Measurements from ENCODE around the gene DUS1L. TPM values are rescaled to one million over a fixed set of nuclear protein-coding genes. Genes with fewer than 3 reads are reported as not detected.

Gene DUS1L
- polyA plus RNA-seq, 1 experiment: 21.4 TPM

GRCh38 chr17:82101301-82101715 lies 35.7 kb upstream of the DUS1L start:
- ChIA-PET POLR2A (no interaction called here), CTCF (no interaction called here)
- Histone ChIP-seq H3K4me3 (ENCODE audit: low read depth, low read length) (no peak overlapping the region), H3K27ac (ENCODE audit: low read depth, low read length) (no peak overlapping the region), H3K27me3 (ENCODE audit: control insufficient read depth, insufficient read depth, low read length) (no peaks in the 10 kb centered on the region), H3K9me3 (ENCODE audit: control insufficient read depth, insufficient read depth, low read length) (no peaks in the 10 kb centered on the region; the same call in 1 of the 2 replicates)
- no peak for DNase-seq (ENCODE audit: low read depth, low spot score)
- no peak for TF ChIP-seq CTCF (IDR thresholded peaks at IDR 0.05; ENCODE audit: low read depth, low read length)

GRCh38 chr17:82100502-82101298 lies 35.1 kb upstream of the DUS1L start:
- POLR2A ChIA-PET: no interaction called here
- CTCF ChIA-PET: no interaction called here

GRCh38 chr17:82098939-82099763 lies 33.5 kb upstream of the DUS1L start:
- Histone ChIP-seq H3K27ac (ENCODE audit: low read depth, low read length) (peak overlapping the region; percentile 31), H3K27me3 (ENCODE audit: control insufficient read depth, insufficient read depth, low read length) (no peaks in the 10 kb centered on the region), H3K9me3 (ENCODE audit: control insufficient read depth, insufficient read depth, low read length) (no peaks in the 10 kb centered on the region; the same call in 1 of the 2 replicates), H3K4me3 (ENCODE audit: low read depth, low read length) (peak overlapping the region; percentile 59)
- no peak for TF ChIP-seq CTCF (IDR thresholded peaks at IDR 0.05; ENCODE audit: low read depth, low read length)
- ChIA-PET CTCF (interaction anchor here (1.0 kb wide), 1 partner anchor 42 kb away, joined by 3 read pairs; no protein-coding TSS in a partner anchor), POLR2A (interaction anchor here (0.6 to 1.9 kb wide), 7 partner anchors 10 to 132 kb away, joined by 3 to 8 read pairs (median 4); partner anchors contain the start of genes CENPX, DCXR, GPS1 and LRRC45)
- DNase-seq (ENCODE audit: low read depth, low spot score): no peak

More at GRCh38 chr17:82100502-82101298, 35.1 kb upstream of the DUS1L start:
- Histone ChIP-seq H3K27me3 (ENCODE audit: control insufficient read depth, insufficient read depth, low read length) (no peaks in the 10 kb centered on the region), H3K9me3 (ENCODE audit: control insufficient read depth, insufficient read depth, low read length) (no peaks in the 10 kb centered on the region; the same call in 1 of the 2 replicates), H3K4me3 (ENCODE audit: low read depth, low read length) (no peak overlapping the region), H3K27ac (ENCODE audit: low read depth, low read length) (no peak overlapping the region)
- no peak for DNase-seq (ENCODE audit: low read depth, low spot score)
- TF ChIP-seq CTCF (IDR thresholded peaks at IDR 0.05; ENCODE audit: low read depth, low read length): no peak

- Histone ChIP-seq H3K9me3 (ENCODE audit: control insufficient read depth, insufficient read depth, low read length) (no peaks in the 10 kb centered on the region; the same call in 1 of the 2 replicates), H3K27me3 (ENCODE audit: control insufficient read depth, insufficient read depth, low read length) (no peaks in the 10 kb centered on the region), H3K4me3 (ENCODE audit: low read depth, low read length) (peak within 1 kb of the TSS; percentile 71), H3K27ac (ENCODE audit: low read depth, low read length) (peak within 1 kb of the TSS; percentile 65)
- POLR2A ChIA-PET: interaction anchor here (0.6 to 1.9 kb wide), 9 partner anchors 10 to 133 kb away, joined by 3 to 8 read pairs (median 4); partner anchors contain the start of genes CENPX, DCXR, GPS1 and LRRC45
- CTCF ChIA-PET: interaction anchor here (1.0 kb wide), 1 partner anchor 43 kb away, joined by 3 read pairs; no protein-coding TSS in a partner anchor
- peak; percentile 88 for DNase-seq (ENCODE audit: low read depth, low spot score)
- TF ChIP-seq CTCF (IDR thresholded peaks at IDR 0.05; ENCODE audit: low read depth, low read length): peak; percentile 43
Measured at GRCh38 chr17:82098169-82098938, 32.8 kb upstream of the DUS1L start, which contains the start of gene FASN. Gene FASN, minus strand, starts transcription at chr17:82098236. Its CDS starts 1,791 bp downstream, at chr17:82096445.
